K562 (cell line): ENCODE data around the gene GON4L. TPM values are rescaled to one million over a fixed set of nuclear protein-coding genes. Genes with fewer than 3 reads are reported as not detected.
A peak's percentile ranks its signal among the peaks of the same experiment; 100 is the strongest.
"Not testable (repeated sequence)": the region's sequence is repeated elsewhere in the genome, so short reads cannot be mapped to it uniquely, and the experiment has no call there.

ENCODE experiments used
- ATF1 ChIP-seq, 2 experiments: fragments of 450-650 bp in 1 of 2; IDR thresholded peaks; 2 replicates each; pipeline ENCODE4 v1.6.1; 2016; ENCODE audit warnings: missing compliant biosample characterization in 1 of 2, missing genetic modification characterization in 1 of 2
- CCNT2 ChIP-seq: IDR thresholded peaks from 2 replicates; pipeline ENCODE4 v1.6.1; 2011; ENCODE audit warnings: borderline replicate concordance, low read depth, mild to moderate bottlenecking, moderate library complexity, mixed read lengths, low read length; ENCODE audit not compliant: insufficient read length; ENCODE audit errors: extremely low read depth
- E2F8 ChIP-seq: fragments of 450-650 bp; IDR thresholded peaks from 2 replicates; pipeline ENCODE4 v1.7.1; 2018; ENCODE audit warnings: mild to moderate bottlenecking, low read depth; ENCODE audit not compliant: partially characterized antibody
- GMEB1 ChIP-seq: fragments of 250-450 bp; sonication (Bioruptor Pico); IDR thresholded peaks from 2 replicates; pipeline ENCODE4 v1.4.0; 2020; ENCODE audit warnings: mild to moderate bottlenecking
- HDAC3 ChIP-seq: fragments of 450-650 bp; IDR thresholded peaks from 2 replicates; pipeline ENCODE4 v1.6.1; 2018; ENCODE audit warnings: borderline replicate concordance, mild to moderate bottlenecking, moderate library complexity; ENCODE audit not compliant: partially characterized antibody
- HNRNPLL ChIP-seq: fragments of 200-400 bp; formaldehyde crosslinking; IDR thresholded peaks from 2 replicates; pipeline ENCODE4 v1.6.1; 2017; ENCODE audit warnings: low read length, low read depth, mild to moderate bottlenecking; ENCODE audit not compliant: poor library complexity, severe bottlenecking
- KLF6 ChIP-seq: fragments of 250-450 bp; sonication (Bioruptor Pico); IDR thresholded peaks from 2 replicates; pipeline ENCODE4 v1.4.0; 2020; ENCODE audit warnings: mild to moderate bottlenecking, moderate library complexity, borderline replicate concordance
- MAX ChIP-seq: sonication (generic); formaldehyde crosslinking; IDR thresholded peaks from 2 replicates; pipeline ENCODE4 v1.9.0; 2022; ENCODE audit warnings: mild to moderate bottlenecking, missing genetic modification reagents
- MXI1 ChIP-seq: IDR thresholded peaks from 2 replicates; pipeline ENCODE4 v1.6.1; 2011; ENCODE audit warnings: low read depth, mild to moderate bottlenecking, improper control_type of control experiment, low read length
- NFIC ChIP-seq: fragments of 450-650 bp; IDR thresholded peaks from 2 replicates; pipeline ENCODE4 v1.6.1; 2017; ENCODE audit warnings: mild to moderate bottlenecking, inconsistent platforms
- PML ChIP-seq: IDR thresholded peaks from 2 replicates; pipeline ENCODE4 v1.6.1; 2012; ENCODE audit warnings: low read length, inconsistent platforms
- RBBP5 ChIP-seq: fragments of 200-600 bp; sonication (generic); IDR thresholded peaks from 2 replicates; pipeline ENCODE4 v1.6.1; 2012; ENCODE audit warnings: borderline replicate concordance, mild to moderate bottlenecking, low read length, control low read depth, inconsistent platforms; ENCODE audit not compliant: insufficient read depth, poor library complexity, severe bottlenecking
- SIN3A ChIP-seq, 2 experiments: fragments of 150-350 bp in 1 of 2; IDR thresholded peaks; 2 replicates each; pipeline ENCODE4 v1.6.1; 2011 to 2016; ENCODE audit warnings: borderline replicate concordance in 2 of 2, low read depth in 2 of 2, low read length in 2 of 2, mild to moderate bottlenecking in 2 of 2, moderate library complexity in 2 of 2; ENCODE audit not compliant: control insufficient read depth in 1 of 2
- TAF7 ChIP-seq: fragments of 450-650 bp; IDR thresholded peaks from 2 replicates; pipeline ENCODE4 v1.6.1; 2016; ENCODE audit warnings: missing genetic modification characterization, missing compliant biosample characterization
- TBP ChIP-seq: optimal IDR thresholded peaks from 2 replicates; pipeline ENCODE3; 2011; ENCODE audit warnings: low read depth, low read length, improper control_type of control experiment
- ZBTB11 ChIP-seq, 3 experiments: fragments of 200-800 bp in 1 of 3; fragments of 250-450 bp in 1 of 3; fragments of 450-650 bp in 1 of 3; sonication (Bioruptor Pico) in 1 of 3; sonication (Bioruptor generic) in 1 of 3; formaldehyde crosslinking in 1 of 3; IDR thresholded peaks; 2 replicates each; pipeline versions ENCODE4 v1.6.1 to v1.8.0; 2016 to 2022; ENCODE audit warnings: mild to moderate bottlenecking in 2 of 3, missing genetic modification characterization in 2 of 3, missing compliant biosample characterization in 1 of 3, moderate library complexity in 1 of 3
- polyA plus RNA-seq, 8 experiments: library from polyadenylated mRNA; depleted of rRNA in 4 of 8; stranded (reverse) in 5 of 8; unstranded in 3 of 8; fragments of >200 nt; fragmentation: Nextera tagmentation in 2 of 8; fragmentation: Illumina TruSeq in 1 of 8; extraction: Ambion mirVana in 2 of 8; extraction: Trizol in 1 of 8; gene quantifications; 2 replicates each; pipeline versions ENCODE4 v1.2.1 to v1.2.3, GENCODE V29; 2011 to 2014; ENCODE audit warnings: inconsistent platforms in 1 of 8, missing spikeins in 1 of 8
- total RNA-seq, 7 experiments: library from RNA; depleted of rRNA in 6 of 7; stranded (reverse); fragments of >200 nt in 6 of 7; fragmentation: Illumina TruSeq in 2 of 7; extraction: Trizol in 2 of 7; gene quantifications; 2 replicates each; pipeline versions ENCODE4 v1.2.1 to v1.2.3, GENCODE V29; 2011 to 2021; ENCODE audit warnings: low replicate concordance in 1 of 7

GON4L gene
- total and polyA plus RNA-seq, 9 of the 15 experiments (the other 6 are each of a cell fraction or from before 2014, with no cell fraction given) = 20.2 to 47.4 (median 33.6) TPM

GRCh38 chr1:155745284-155746228 is 111.5 kb downstream of the GON4L start (continued):
- TF ChIP-seq SIN3A (IDR thresholded peaks at IDR 0.05; ENCODE audit: borderline replicate concordance in 2 of 2, control insufficient read depth in 1 of 2, low read depth in 2 of 2, low read length in 2 of 2) (peak in 1 of 2 experiments; percentile 89; a peak in 2 of 4 replicates), TAF7 (tag) (peak; percentile 68), KLF6 (CRISPR knock-in tag) (peak; percentile 54; the same call in 1 of the 2 replicates), CCNT2 (peak; percentile 90), HNRNPLL (peak; percentile 92), ZBTB11 (CRISPR knock-in tag; IDR thresholded peaks at IDR 0.05) (peak in 1 of 3 experiments; percentile 60; a peak in 1 of 6 replicates), HDAC3 (peak; percentile 31), TBP (peak; percentile 51), RBBP5 (peak; percentile 44), MAX (CRISPR knock-in tag) (peak; percentile 81), E2F8 (peak; percentile 36), NFIC (peak; percentile 67), MXI1 (peak; percentile 87), ATF1 (tag; IDR thresholded peaks at IDR 0.05) (peak; percentile 73), GMEB1 (peak; percentile 58), PML (peak; percentile 60; the same call in 1 of the 2 replicates)
- not testable (repeated sequence) for TF ChIP-seq ATF1 (CRISPR knock-in tag; IDR thresholded peaks at IDR 0.05)
